ENCODE results near the gene TNS3.

DNA sequence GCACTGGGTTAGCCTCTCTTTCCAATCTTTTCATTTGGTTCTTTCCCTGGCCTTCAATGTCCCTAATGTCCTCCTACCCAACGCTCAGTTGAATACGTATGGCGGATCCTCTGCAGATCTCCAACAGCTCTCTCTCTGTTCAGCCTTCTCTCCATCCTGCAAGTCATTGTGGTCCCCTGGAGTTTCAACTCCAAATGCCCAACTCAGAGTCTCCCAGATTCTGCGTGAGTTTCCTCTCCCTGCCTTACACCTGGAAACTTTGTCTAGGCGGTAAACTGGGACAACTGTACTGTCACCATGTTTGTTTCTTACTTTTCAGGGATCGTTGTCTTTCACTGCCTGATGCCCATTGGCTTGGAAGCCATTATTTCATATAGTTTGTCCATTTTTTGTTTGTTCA lies 273.1 kb downstream of the TNS3 start:
- no peak for TF ChIP-seq POLR2A (IDR thresholded peaks at IDR 0.05)
- TF ChIP-seq CTCF (IDR thresholded peaks at IDR 0.05), result no peak
- TF ChIP-seq EP300 (IDR thresholded peaks at IDR 0.05), result no peak
- TF ChIP-seq POLR2AphosphoS5 (IDR thresholded peaks at IDR 0.05), result no peak
